HG02870 (cell line): ENCODE measurements around the gene ARHGAP19.
"Not testable (repeated sequence)": the region's sequence is repeated elsewhere in the genome, so short reads cannot be mapped to it uniquely, and the experiment has no call there.

Experiments used
- ATAC-seq: cut with Tn5 transposase; IDR thresholded peaks from one replicate; pipeline ENCODE4 v1.9.1; 2021; ENCODE audit warnings: mild to moderate bottlenecking, moderate library complexity; ENCODE audit not compliant: unreplicated experiment

The ARHGAP19 gene

GRCh38 chr10:97321804-97322190 is 29.4 kb upstream of the ARHGAP19 start:
- no peak for ATAC-seq

- ATAC-seq, result no peak
Observed at GRCh38 chr10:97321032-97321803, 28.8 kb upstream of the ARHGAP19 start.

- no peak for ATAC-seq
Observed at GRCh38 chr10:97320480-97321031, 28.1 kb upstream of the ARHGAP19 start.

GRCh38 chr10:97319671-97320479 is 27.4 kb upstream of the ARHGAP19 start:
- ATAC-seq, result no peak

- peak; percentile 84 for ATAC-seq
Observed at GRCh38 chr10:97318772-97319651, 26.6 kb upstream of the ARHGAP19 start, which contains the start of gene FRAT1. FRAT1 (plus strand) TSS chr10:97319271; CDS start chr10:97319454, 183 bp downstream.

GRCh38 chr10:97314671-97315070 is 22.2 kb upstream of the ARHGAP19 start:
- no peak for ATAC-seq

- no peak for ATAC-seq
Observed at GRCh38 chr10:97312897-97313296, 20.5 kb upstream of the ARHGAP19 start.

GRCh38 chr10:97311111-97311626 is 18.7 kb upstream of the ARHGAP19 start:
- ATAC-seq, result no peak

- ATAC-seq, result no peak
Observed at GRCh38 chr10:97307866-97308780, 15.7 kb upstream of the ARHGAP19 start.

- no peak for ATAC-seq
Observed at GRCh38 chr10:97307441-97307840, 15.0 kb upstream of the ARHGAP19 start.

GRCh38 chr10:97302088-97302791 is 9.8 kb upstream of the ARHGAP19 start:
- no peak for ATAC-seq

- ATAC-seq, result no peak
Observed at GRCh38 chr10:97300980-97301379, 8.5 kb upstream of the ARHGAP19 start.

- no peak for ATAC-seq
Observed at GRCh38 chr10:97298223-97298571, 5.8 kb upstream of the ARHGAP19 start.

GRCh38 chr10:97297556-97298222 is 5.3 kb upstream of the ARHGAP19 start:
- ATAC-seq, result no peak

GRCh38 chr10:97292862-97293198 is 393 bp upstream of the ARHGAP19 start:
- no peak for ATAC-seq

- no peak for ATAC-seq
Observed at GRCh38 chr10:97291357-97292096, 910 bp downstream of the ARHGAP19 start.

GRCh38 chr10:97290576-97291356 is 1.7 kb downstream of the ARHGAP19 start:
- not testable (repeated sequence) for ATAC-seq
